Stimulated activated CD4-positive, alpha-beta T cell treated with anti-CD3 and anti-CD28 coated beads, Interleukin-1b, Interleukin-23, amount 100 ng/mL, for 1 hour (primary cell): ENCODE results near the gene FOXK1.
A peak's percentile ranks its signal among the peaks of the same experiment; 100 is the strongest.
"Not testable (repeated sequence)": the region's sequence is repeated elsewhere in the genome, so short reads cannot be mapped to it uniquely, and the experiment has no call there.

Source experiments
- DNase-seq, 2 donors: peaks; one replicate each; pipeline ENCODE4 v3.0.0-alpha.2; 2020; ENCODE audit warnings: low read depth in 2 of 2

FOXK1 gene

GRCh38 chr7:4681886-4682620 is at the start of gene FOXK1:
FOXK1 (plus strand) TSS chr7:4682295; CDS start chr7:4682309, 14 bp downstream.
- DNase-seq = peak; percentile 37 to 78

- no peak for DNase-seq
These were observed 49.1 kb upstream of the FOXK1 start for GRCh38 chr7:4633012-4633411.

- no peak for DNase-seq
These were observed 47.9 kb upstream of the FOXK1 start for GRCh38 chr7:4634166-4634565.

GRCh38 chr7:4638781-4639575 is 43.1 kb upstream of the FOXK1 start:
- no peak for DNase-seq

- DNase-seq = no peak
These were observed 40.9 kb upstream of the FOXK1 start for GRCh38 chr7:4641091-4641666.

- peak; percentile 92 to 94 for DNase-seq
These were observed 40.2 kb upstream of the FOXK1 start for GRCh38 chr7:4641667-4642467.

- DNase-seq = no peak
These were observed 39.5 kb upstream of the FOXK1 start for GRCh38 chr7:4642468-4643203.

GRCh38 chr7:4643204-4643471 is 39.0 kb upstream of the FOXK1 start:
- DNase-seq = not testable (repeated sequence)

GRCh38 chr7:4645246-4645645 is 36.8 kb upstream of the FOXK1 start:
- DNase-seq = no peak

GRCh38 chr7:4648111-4648510 is 34.0 kb upstream of the FOXK1 start:
- DNase-seq = no peak

- no peak for DNase-seq
These were observed 31.6 kb upstream of the FOXK1 start for GRCh38 chr7:4650433-4651047.

GRCh38 chr7:4653771-4654170 is 28.3 kb upstream of the FOXK1 start:
- no peak for DNase-seq

GRCh38 chr7:4655311-4655710 is 26.8 kb upstream of the FOXK1 start:
- DNase-seq = no peak

GRCh38 chr7:4655896-4656295 is 26.2 kb upstream of the FOXK1 start:
- DNase-seq = no peak

- DNase-seq = no peak
These were observed 24.3 kb upstream of the FOXK1 start for GRCh38 chr7:4657640-4658417.

- DNase-seq = no peak
These were observed 22.4 kb upstream of the FOXK1 start for GRCh38 chr7:4659551-4660286.

GRCh38 chr7:4661871-4662270 is 20.2 kb upstream of the FOXK1 start:
- DNase-seq = no peak

GRCh38 chr7:4663239-4664018 is 18.7 kb upstream of the FOXK1 start:
- no peak for DNase-seq

GRCh38 chr7:4665661-4666060 is 16.4 kb upstream of the FOXK1 start:
- no peak for DNase-seq
